HG03432 (cell line): ENCODE measurements around the gene RPN2.

Source experiments
- ATAC-seq: cut with Tn5 transposase; IDR thresholded peaks from one replicate; pipeline ENCODE4 v1.9.1; 2021; ENCODE audit warnings: mild to moderate bottlenecking, moderate library complexity; ENCODE audit not compliant: unreplicated experiment

The RPN2 gene

GRCh38 chr20:37209193-37209592, 30.1 kb downstream of the RPN2 start:
- ATAC-seq = no peak

GRCh38 chr20:37209661-37210314, 30.7 kb downstream of the RPN2 start:
- no peak for ATAC-seq

- ATAC-seq = no peak
Measured at GRCh38 chr20:37218441-37218840, 39.3 kb downstream of the RPN2 start.

- no peak for ATAC-seq
Measured at GRCh38 chr20:37218976-37219375, 39.8 kb downstream of the RPN2 start.

GRCh38 chr20:37219751-37220668, 40.9 kb downstream of the RPN2 start:
- no peak for ATAC-seq

GRCh38 chr20:37220731-37221130, 41.6 kb downstream of the RPN2 start:
- ATAC-seq = no peak

GRCh38 chr20:37222086-37222485, 43.0 kb downstream of the RPN2 start:
- ATAC-seq = no peak

- no peak for ATAC-seq
Measured at GRCh38 chr20:37223053-37223452, 43.9 kb downstream of the RPN2 start.

GRCh38 chr20:37225146-37225545, 46.0 kb downstream of the RPN2 start:
- no peak for ATAC-seq

GRCh38 chr20:37226889-37227288, 47.8 kb downstream of the RPN2 start:
- no peak for ATAC-seq

- no peak for ATAC-seq
Measured at GRCh38 chr20:37228082-37228481, 49.0 kb downstream of the RPN2 start.

GRCh38 chr20:37228656-37229055, 49.5 kb downstream of the RPN2 start:
- no peak for ATAC-seq

GRCh38 chr20:37229357-37229756, 50.2 kb downstream of the RPN2 start:
- ATAC-seq = no peak

- ATAC-seq = no peak
Measured at GRCh38 chr20:37230200-37230599, 51.1 kb downstream of the RPN2 start.

- no peak for ATAC-seq
Measured at GRCh38 chr20:37231947-37232630, 53.0 kb downstream of the RPN2 start.

- no peak for ATAC-seq
Measured at GRCh38 chr20:37233548-37234253, 54.6 kb downstream of the RPN2 start.

- ATAC-seq = no peak
Measured at GRCh38 chr20:37234254-37234581, 55.1 kb downstream of the RPN2 start.

GRCh38 chr20:37235065-37235464, 55.9 kb downstream of the RPN2 start:
- no peak for ATAC-seq

- ATAC-seq = no peak
Measured at GRCh38 chr20:37236462-37236861, 57.3 kb downstream of the RPN2 start.

GRCh38 chr20:37237656-37238055, 58.5 kb downstream of the RPN2 start:
- ATAC-seq = no peak

- ATAC-seq = no peak
Measured at GRCh38 chr20:37238426-37238825, 59.3 kb downstream of the RPN2 start.
